GM10248 (cell line): ENCODE measurements around the gene GATAD1.

Experiments
- CTCF ChIA-PET: fragments of 300-600 bp; sonication (Branson Sonifier 250); formaldehyde crosslinking; extraction: SDS; loops from one replicate; lab custom pipeline; 2021; ENCODE audit warnings: antibody characterized with exemption; lab: Yijun Ruan, JAX
- POLR2A ChIA-PET: fragments of 350-650 bp; sonication (Branson Sonifier 250); formaldehyde crosslinking; extraction: SDS; loops from one replicate; lab custom pipeline; 2020; ENCODE audit warnings: antibody characterized with exemption; lab: Yijun Ruan, JAX
- DNase-seq: peaks from one replicate; pipeline ENCODE4 v3.0.0; 2012; ENCODE audit errors: extremely low spot score
- TF ChIP-seq, protein P1 (sequence below): IDR thresholded peaks from 2 replicates; pipeline ENCODE4 v1.5.1; 2012; ENCODE audit warnings: mild to moderate bottlenecking, low read depth; ENCODE audit errors: extremely low read depth, missing control alignments, control extremely low read depth

Gene GATAD1

DNA sequence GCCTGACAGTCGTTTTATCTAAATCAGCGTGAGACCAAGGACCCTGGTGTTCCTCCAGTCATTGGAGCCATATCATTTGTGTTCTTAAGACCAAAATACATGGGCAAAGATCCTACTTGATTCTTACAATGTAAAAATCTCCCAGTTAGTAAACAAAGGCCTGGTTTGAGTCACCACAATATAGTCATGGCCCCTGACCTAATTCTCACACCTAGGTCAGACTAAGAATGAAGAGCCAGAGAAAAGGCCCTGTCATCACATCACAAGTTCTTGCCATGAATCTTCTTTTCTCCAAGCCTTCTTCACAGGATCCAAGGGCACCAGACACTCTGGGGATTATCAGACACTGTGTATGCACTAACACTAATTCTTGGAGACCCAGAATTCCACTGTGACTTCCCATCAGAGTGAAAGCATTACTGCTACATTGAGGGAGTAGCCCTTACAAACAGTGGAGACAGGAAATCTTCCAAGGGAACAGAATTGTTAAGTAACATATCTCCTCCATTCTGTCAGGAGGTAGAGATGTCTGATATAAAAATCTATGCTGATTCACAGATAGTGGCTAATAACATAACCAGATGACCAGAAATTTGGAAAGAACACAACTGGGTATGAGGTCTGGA, 38.1 kb downstream of the GATAD1 start:
- TF ChIP-seq, protein P1, sequence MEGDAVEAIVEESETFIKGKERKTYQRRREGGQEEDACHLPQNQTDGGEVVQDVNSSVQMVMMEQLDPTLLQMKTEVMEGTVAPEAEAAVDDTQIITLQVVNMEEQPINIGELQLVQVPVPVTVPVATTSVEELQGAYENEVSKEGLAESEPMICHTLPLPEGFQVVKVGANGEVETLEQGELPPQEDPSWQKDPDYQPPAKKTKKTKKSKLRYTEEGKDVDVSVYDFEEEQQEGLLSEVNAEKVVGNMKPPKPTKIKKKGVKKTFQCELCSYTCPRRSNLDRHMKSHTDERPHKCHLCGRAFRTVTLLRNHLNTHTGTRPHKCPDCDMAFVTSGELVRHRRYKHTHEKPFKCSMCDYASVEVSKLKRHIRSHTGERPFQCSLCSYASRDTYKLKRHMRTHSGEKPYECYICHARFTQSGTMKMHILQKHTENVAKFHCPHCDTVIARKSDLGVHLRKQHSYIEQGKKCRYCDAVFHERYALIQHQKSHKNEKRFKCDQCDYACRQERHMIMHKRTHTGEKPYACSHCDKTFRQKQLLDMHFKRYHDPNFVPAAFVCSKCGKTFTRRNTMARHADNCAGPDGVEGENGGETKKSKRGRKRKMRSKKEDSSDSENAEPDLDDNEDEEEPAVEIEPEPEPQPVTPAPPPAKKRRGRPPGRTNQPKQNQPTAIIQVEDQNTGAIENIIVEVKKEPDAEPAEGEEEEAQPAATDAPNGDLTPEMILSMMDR, result no peak
- POLR2A ChIA-PET, result no interaction called here
- CTCF ChIA-PET, result interaction anchor here (1.2 kb wide), 1 partner anchor 24 kb away, joined by 3 read pairs; no protein-coding TSS in a partner anchor
- no peak for DNase-seq

DNA sequence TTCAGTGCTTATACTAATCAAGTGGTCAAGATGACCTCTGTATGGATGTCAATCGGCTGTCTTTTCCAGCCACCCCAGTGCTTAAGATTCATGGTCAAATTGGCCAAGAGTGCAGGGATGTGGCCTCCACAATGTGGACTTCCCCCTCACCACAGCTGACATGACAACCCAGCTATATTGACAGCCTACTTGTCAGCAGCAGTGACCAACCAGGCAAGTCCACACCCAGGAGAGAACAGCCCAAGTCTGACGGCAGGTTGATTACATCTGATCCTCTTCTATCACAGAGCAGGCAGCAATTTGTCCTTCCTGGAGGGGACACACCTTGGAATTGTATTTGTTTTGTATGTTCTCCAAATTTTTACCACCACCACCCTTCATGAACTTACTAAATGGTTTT, 38.7 kb downstream of the GATAD1 start:
- TF ChIP-seq, protein P1, result no peak
- ChIA-PET POLR2A (no interaction called here), CTCF (no interaction called here)
- no peak for DNase-seq

DNA sequence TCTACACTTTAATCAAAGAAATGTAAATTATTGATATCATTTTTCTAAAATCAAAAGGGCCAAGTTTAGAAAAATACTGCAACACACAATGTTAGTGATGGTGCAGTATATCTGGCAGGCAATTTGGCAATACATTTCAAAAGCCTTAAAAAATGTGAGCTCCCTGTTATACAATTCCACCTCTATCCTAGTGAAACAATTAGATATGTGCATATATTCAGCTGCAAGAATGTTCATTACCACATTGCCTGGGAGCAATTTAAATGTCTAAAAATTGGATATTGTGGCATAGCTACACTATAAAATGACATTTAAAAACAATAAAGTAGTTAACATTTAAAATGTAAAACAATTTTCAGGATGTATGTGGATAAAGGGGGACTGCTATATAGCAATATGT, 40.5 kb downstream of the GATAD1 start:
- DNase-seq, result no peak
- TF ChIP-seq, protein P1, result no peak
- ChIA-PET POLR2A (no interaction called here), CTCF (interaction anchor here (1.1 kb wide), 1 partner anchor 27 kb away, joined by 6 read pairs; no protein-coding TSS in a partner anchor)

GRCh38 chr7:92489634-92490033, 42.4 kb downstream of the GATAD1 start:
- TF ChIP-seq, protein P1, result no peak
- CTCF ChIA-PET, result interaction anchor here (0.9 to 1.7 kb wide), 5 partner anchors 9 to 28 kb away, joined by 3 to 6 read pairs (median 4); no protein-coding TSS in a partner anchor
- POLR2A ChIA-PET, result no interaction called here
- no peak for DNase-seq

GRCh38 chr7:92496876-92497275, 49.6 kb downstream of the GATAD1 start:
- ChIA-PET POLR2A (no interaction called here), CTCF (no interaction called here)
- DNase-seq, result no peak
- TF ChIP-seq, protein P1, result no peak

DNA sequence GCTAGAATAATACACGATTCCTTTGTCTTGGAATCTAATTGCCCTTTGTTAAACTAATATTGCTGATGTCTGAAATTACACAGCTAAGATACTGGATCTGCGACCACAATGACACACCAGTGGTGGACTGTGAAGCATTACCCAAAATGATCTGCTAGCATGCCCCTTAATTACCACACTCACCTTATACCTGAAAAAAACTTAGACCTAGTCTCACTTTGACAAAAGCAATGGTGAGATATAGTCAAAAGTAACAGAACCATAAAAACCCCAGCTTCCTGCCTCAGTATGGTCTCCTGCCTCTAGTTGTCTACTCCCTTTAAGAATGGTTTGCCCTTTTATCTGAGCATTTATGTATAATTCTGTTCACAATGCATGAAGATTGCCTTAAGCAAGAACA, 51.3 kb downstream of the GATAD1 start:
- TF ChIP-seq, protein P1, result no peak
- POLR2A ChIA-PET, result no interaction called here
- CTCF ChIA-PET, result interaction anchor here (1.0 to 1.4 kb wide), 2 partner anchors 9 to 17 kb away, joined by 3 to 6 read pairs; no protein-coding TSS in a partner anchor
- DNase-seq, result no peak

DNA sequence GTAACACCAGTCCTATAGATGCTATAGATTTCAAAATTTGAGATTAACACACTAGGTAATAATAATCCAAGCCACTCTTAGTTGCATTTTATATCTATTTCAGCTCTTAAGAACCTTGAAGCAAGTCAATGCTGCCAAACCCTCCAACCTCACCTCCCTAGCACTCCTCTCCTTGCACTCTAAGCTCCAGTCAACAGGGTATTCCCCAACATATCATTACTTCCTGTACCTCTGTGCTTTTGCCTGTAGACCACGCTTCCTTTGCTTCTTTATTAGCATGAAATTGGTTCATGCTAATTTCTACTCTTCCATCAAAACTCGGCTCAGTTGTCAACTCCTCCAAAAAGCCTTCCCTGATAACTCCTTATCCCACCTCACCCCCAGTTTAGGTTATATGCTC, 56.5 kb downstream of the GATAD1 start:
- POLR2A ChIA-PET, result no interaction called here
- no peak for DNase-seq
- TF ChIP-seq, protein P1, result no peak
- CTCF ChIA-PET, result no interaction called here
